K562 (cell line): ENCODE results near the gene DEK. TPM values are rescaled to one million over a fixed set of nuclear protein-coding genes. Genes with fewer than 3 reads are reported as not detected.

Experiments used
- KDM1A ChIP-seq, 2 experiments: fragments of 450-650 bp; IDR thresholded peaks; 2 replicates each; pipeline ENCODE4 v1.6.1; 2016; ENCODE audit warnings: mild to moderate bottlenecking in 2 of 2
- NR2C2 ChIP-seq, 2 experiments: fragments of 200-800 bp in 1 of 2; sonication (Bioruptor generic) in 1 of 2; sonication (generic) in 1 of 2; formaldehyde crosslinking in 1 of 2; IDR thresholded peaks; 2 replicates each; pipeline versions ENCODE4 v1.6.1 to v1.8.0; 2016 to 2022; ENCODE audit warnings: mild to moderate bottlenecking in 1 of 2, missing compliant biosample characterization in 1 of 2, missing genetic modification characterization in 1 of 2, missing genetic modification reagents in 1 of 2
- ZNF551 ChIP-seq: fragments of 250-450 bp; sonication (Bioruptor Pico); IDR thresholded peaks from 2 replicates; pipeline ENCODE4 v1.5.0; 2021; ENCODE audit warnings: mild to moderate bottlenecking, moderate library complexity
- ZNF766 ChIP-seq: fragments of 200-800 bp; sonication (Bioruptor generic); conservative IDR thresholded peaks from 2 replicates; pipeline ENCODE4 v1.6.1; 2016; ENCODE audit warnings: missing genetic modification characterization, missing compliant biosample characterization
- polyA plus RNA-seq, 8 experiments: library from polyadenylated mRNA; depleted of rRNA in 4 of 8; stranded (reverse) in 5 of 8; unstranded in 3 of 8; fragments of >200 nt; fragmentation: Nextera tagmentation in 2 of 8; fragmentation: Illumina TruSeq in 1 of 8; extraction: Ambion mirVana in 2 of 8; extraction: Trizol in 1 of 8; gene quantifications; 2 replicates each; pipeline versions ENCODE4 v1.2.1 to v1.2.3, GENCODE V29; 2011 to 2014; ENCODE audit warnings: inconsistent platforms in 1 of 8, missing spikeins in 1 of 8
- total RNA-seq, 7 experiments: library from RNA; depleted of rRNA in 6 of 7; stranded (reverse); fragments of >200 nt in 6 of 7; fragmentation: Illumina TruSeq in 2 of 7; extraction: Trizol in 2 of 7; gene quantifications; 2 replicates each; pipeline versions ENCODE4 v1.2.1 to v1.2.3, GENCODE V29; 2011 to 2021; ENCODE audit warnings: low replicate concordance in 1 of 7
- TF ChIP-seq, protein P1 (sequence below): sonication (generic); formaldehyde crosslinking; IDR thresholded peaks from 2 replicates; pipeline ENCODE4 v1.8.1; 2022; ENCODE audit warnings: missing genetic modification reagents
- TF ChIP-seq, protein P2 (sequence below), 2 experiments: fragments of 450-650 bp; IDR thresholded peaks; 2 replicates each; pipeline ENCODE4 v1.6.1; 2018; ENCODE audit warnings: mild to moderate bottlenecking in 2 of 2, low read depth in 1 of 2; ENCODE audit not compliant: partially characterized antibody in 2 of 2

Gene DEK
- total and polyA plus RNA-seq, 9 of the 15 experiments (the other 6 are each of a cell fraction or from before 2014, with no cell fraction given), result 82.3 to 338 (median 184) TPM

DNA sequence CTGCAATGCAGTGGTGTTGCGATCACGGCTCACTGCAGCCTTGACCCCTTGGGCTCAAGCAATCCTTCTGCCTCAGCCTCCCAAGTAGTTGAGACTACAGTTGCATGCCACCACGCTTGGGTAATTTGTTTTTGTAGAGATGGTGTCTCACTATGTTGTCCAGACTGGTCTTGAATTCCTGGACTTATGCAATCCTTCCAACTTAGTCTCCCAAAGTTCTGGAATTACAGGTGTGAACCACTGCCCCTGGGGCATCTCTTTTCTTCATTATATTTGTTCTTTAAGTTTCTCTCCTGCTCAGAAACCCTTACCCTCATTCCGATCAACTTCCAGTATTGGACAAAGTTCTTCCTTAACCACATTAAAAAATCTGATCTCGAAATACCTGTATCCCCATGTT is 44.7 kb upstream of the DEK start (continued):
- TF ChIP-seq NR2C2 (CRISPR knock-in tag; IDR thresholded peaks at IDR 0.05) (no peak), NR2C2 (tag; IDR thresholded peaks at IDR 0.05) (no peak), ZNF766 (CRISPR knock-in tag) (no peak), KDM1A (IDR thresholded peaks at IDR 0.05) (no peak), ZNF551 (no peak)
- TF ChIP-seq, protein P1, sequence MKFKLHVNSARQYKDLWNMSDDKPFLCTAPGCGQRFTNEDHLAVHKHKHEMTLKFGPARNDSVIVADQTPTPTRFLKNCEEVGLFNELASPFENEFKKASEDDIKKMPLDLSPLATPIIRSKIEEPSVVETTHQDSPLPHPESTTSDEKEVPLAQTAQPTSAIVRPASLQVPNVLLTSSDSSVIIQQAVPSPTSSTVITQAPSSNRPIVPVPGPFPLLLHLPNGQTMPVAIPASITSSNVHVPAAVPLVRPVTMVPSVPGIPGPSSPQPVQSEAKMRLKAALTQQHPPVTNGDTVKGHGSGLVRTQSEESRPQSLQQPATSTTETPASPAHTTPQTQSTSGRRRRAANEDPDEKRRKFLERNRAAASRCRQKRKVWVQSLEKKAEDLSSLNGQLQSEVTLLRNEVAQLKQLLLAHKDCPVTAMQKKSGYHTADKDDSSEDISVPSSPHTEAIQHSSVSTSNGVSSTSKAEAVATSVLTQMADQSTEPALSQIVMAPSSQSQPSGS (CRISPR knock-in tag), result no peak
- TF ChIP-seq, protein P2, sequence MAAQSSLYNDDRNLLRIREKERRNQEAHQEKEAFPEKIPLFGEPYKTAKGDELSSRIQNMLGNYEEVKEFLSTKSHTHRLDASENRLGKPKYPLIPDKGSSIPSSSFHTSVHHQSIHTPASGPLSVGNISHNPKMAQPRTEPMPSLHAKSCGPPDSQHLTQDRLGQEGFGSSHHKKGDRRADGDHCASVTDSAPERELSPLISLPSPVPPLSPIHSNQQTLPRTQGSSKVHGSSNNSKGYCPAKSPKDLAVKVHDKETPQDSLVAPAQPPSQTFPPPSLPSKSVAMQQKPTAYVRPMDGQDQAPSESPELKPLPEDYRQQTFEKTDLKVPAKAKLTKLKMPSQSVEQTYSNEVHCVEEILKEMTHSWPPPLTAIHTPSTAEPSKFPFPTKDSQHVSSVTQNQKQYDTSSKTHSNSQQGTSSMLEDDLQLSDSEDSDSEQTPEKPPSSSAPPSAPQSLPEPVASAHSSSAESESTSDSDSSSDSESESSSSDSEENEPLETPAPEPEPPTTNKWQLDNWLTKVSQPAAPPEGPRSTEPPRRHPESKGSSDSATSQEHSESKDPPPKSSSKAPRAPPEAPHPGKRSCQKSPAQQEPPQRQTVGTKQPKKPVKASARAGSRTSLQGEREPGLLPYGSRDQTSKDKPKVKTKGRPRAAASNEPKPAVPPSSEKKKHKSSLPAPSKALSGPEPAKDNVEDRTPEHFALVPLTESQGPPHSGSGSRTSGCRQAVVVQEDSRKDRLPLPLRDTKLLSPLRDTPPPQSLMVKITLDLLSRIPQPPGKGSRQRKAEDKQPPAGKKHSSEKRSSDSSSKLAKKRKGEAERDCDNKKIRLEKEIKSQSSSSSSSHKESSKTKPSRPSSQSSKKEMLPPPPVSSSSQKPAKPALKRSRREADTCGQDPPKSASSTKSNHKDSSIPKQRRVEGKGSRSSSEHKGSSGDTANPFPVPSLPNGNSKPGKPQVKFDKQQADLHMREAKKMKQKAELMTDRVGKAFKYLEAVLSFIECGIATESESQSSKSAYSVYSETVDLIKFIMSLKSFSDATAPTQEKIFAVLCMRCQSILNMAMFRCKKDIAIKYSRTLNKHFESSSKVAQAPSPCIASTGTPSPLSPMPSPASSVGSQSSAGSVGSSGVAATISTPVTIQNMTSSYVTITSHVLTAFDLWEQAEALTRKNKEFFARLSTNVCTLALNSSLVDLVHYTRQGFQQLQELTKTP (IDR thresholded peaks at IDR 0.05; ENCODE audit: low read depth in 1 of 2, partially characterized antibody in 2 of 2), result no peak
